ENCODE results near the gene PTGER4.
"Not testable (repeated sequence)": the region's sequence is repeated elsewhere in the genome, so short reads cannot be mapped to it uniquely, and the experiment has no call there.

The PTGER4 gene

DNA sequence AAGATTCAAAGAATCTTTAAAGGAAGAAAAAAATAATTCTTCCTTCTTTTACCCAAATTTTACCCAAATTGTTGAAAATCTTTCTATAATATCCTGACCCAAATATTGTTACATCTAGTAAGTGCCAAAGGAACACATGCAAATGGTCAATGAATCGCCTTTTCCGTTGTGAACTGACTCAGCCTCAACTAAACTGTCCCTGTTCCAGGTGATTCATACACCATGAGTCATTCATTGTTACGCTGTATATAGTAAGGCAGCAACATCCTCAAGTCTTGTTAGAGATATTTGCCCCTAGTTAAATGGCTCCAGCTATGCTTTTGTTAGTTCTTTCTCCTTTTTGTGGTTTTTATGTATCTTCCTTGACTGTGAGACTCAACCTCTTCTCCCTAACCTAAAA lies 9.7 kb downstream of the PTGER4 start:
- DNase-seq (ENCODE audit: low spot score) = no peak

DNA sequence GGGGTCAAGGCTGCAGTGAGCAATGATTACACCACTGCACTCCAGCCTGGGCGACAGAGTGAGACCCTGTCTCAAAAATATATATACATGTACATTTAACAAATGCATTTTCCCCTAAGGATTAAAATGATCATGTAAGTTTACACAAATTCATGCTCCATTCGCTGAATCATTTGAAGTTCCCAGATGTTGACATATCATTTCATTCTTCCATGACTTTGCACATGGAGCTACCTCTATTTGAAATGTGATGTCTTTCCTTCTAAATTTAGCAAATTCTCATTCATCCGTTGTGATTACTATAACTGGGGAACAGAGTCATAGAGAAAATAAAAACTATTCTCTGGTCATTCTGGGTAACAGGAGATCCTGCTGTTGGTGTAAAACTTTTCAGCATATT lies 10.6 kb downstream of the PTGER4 start:
- no peak for DNase-seq (ENCODE audit: low spot score)

GRCh38 chr5:40691894-40692293 lies 12.2 kb downstream of the PTGER4 start:
- DNase-seq (ENCODE audit: low spot score) = no peak

- no peak for DNase-seq (ENCODE audit: low spot score)
Observed at GRCh38 chr5:40694433-40694832, 14.7 kb downstream of the PTGER4 start.

DNA sequence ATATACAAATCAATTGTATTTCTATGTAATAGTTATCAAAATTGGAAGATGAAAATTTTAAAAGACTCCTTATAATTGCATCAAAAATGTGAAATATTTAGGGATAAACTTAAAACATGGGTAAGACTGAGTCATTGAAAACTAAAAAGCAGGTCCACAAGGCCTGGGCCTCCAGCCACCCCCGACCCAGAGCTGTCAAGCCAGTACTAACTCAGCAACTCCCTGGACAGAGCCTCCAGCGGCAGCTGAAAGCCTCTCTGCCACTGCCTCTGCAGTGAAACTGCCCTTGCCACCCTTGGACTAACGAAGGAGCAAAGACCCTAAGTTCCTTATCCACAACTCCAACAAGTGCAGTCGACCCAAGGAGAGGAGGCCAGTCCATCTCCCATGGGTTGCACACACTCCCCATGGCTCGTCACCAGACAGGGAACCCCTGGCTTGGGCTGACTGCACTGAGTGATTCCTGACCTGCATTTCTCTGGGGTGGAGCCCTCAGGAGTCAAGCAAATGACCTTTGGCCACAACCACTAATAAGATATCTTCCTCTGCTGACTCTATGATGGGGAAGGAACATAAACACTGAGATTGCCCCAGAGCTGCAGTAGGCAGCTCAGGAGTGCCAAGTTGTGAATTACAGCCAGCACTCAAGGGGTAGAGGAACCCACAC lies 20.5 kb downstream of the PTGER4 start:
- no peak for DNase-seq (ENCODE audit: low spot score)

DNA sequence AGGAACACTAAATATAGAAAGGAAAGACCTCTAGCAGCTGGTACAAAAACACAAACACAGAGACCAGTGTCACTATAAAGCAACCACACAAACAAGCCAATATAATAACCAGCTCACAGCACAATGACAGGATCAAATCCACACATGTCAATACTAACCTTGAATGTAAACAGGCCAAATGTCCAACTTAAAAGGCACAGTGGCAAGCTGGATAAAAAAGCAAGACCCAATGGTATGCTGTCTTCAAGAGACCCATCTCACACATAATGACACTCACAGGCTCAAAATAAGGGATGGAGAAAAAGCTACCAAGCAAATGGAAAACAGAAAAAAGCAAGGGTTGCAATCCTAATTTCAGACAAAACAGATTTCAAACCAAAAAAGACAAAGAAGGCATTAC lies 22.3 kb downstream of the PTGER4 start:
- DNase-seq (ENCODE audit: low spot score) = not testable (repeated sequence)

- not testable (repeated sequence) for DNase-seq (ENCODE audit: low spot score)
Observed at GRCh38 chr5:40705484-40705883, 25.8 kb downstream of the PTGER4 start.

DNA sequence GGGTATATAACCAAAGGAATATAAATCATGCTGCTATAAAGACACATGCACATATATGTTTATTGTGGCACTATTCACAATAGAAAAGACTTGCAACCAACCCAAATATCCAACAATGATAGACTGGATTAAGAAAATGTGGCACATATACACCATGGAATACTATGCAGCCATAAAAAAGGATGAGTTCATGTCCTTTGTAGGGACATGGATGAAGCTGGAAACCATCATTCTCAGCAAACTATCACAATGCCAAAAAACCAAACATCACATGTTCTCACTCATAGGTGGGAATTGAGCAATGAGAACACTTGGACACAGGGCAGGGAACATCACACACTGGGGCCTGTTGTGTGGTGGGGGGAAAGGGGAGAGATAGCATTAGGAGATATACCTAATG lies 30.9 kb downstream of the PTGER4 start:
- not testable (repeated sequence) for DNase-seq (ENCODE audit: low spot score)

- DNase-seq (ENCODE audit: low spot score) = no peak
Observed at GRCh38 chr5:40714001-40714400, 34.3 kb downstream of the PTGER4 start.

GRCh38 chr5:40716000-40716399 lies 36.3 kb downstream of the PTGER4 start:
- DNase-seq (ENCODE audit: low spot score) = no peak

- DNase-seq (ENCODE audit: low spot score) = no peak
Observed at GRCh38 chr5:40716590-40716989, 36.9 kb downstream of the PTGER4 start.

DNA sequence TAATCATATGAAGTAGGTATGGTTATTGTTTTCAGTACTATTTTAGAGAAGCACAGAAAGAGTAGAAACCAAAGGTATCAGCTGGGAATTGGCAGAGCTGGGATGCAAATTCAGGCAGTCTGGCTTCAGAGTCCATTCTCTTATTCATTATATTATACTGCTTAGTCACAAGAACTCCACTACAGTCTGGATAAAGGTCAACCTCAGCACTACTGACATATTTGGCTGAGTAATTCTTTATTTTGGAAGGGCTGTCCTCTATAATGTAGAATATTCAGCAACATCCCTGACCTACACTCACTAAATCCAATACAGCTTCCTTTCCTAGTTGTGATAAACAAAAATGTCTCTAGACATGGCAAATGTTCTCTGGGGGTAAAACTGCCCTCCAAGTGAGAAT lies 37.6 kb downstream of the PTGER4 start:
- no peak for DNase-seq (ENCODE audit: low spot score)

GRCh38 chr5:40720069-40720468 lies 40.4 kb downstream of the PTGER4 start:
- no peak for DNase-seq (ENCODE audit: low spot score)

DNA sequence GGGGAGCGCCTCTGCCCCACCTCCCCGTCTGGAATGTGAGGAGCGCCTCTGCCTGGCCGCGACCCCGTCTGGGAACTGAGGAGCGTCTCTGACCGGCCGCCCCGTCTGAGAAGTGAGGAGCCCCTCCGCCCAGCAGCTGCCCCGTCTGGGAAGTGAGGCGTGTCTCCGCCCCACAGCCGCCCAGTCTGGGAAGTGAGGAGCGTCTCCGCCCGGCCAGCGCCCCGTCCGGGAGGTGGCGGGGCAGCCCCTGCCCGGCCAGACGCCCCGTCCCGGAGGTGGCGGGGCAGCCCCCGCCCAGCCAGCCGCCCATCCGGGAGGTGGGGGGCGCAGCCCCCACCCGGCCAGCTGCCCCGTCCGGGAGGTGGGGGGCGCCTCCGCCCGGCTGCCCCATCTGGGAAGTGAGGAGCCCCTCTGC lies 42.8 kb downstream of the PTGER4 start:
- DNase-seq (ENCODE audit: low spot score) = not testable (repeated sequence)

GRCh38 chr5:40733434-40733833 lies 53.7 kb downstream of the PTGER4 start:
- DNase-seq (ENCODE audit: low spot score) = no peak

- DNase-seq (ENCODE audit: low spot score) = no peak
Observed at GRCh38 chr5:40733879-40734563, 54.3 kb downstream of the PTGER4 start.

DNA sequence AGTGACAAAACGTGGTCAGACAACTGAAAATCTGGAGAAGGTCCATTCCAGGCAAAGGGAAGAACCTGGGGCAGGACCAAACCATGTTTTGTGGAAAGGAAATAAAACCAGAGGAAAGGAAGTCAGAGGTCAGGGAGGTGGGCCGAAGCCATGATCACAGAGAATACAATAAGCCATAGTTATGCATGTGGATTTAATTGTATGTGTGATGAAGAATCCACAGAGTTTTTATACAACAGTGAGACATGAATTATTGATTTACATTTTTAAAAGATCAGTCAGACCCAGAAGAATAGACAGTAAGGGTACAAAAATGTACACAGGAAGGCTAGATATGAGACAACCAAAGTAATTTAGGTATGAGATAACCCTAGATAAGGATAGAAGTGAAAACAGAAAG lies 55.3 kb downstream of the PTGER4 start:
- DNase-seq (ENCODE audit: low spot score) = no peak

DNA sequence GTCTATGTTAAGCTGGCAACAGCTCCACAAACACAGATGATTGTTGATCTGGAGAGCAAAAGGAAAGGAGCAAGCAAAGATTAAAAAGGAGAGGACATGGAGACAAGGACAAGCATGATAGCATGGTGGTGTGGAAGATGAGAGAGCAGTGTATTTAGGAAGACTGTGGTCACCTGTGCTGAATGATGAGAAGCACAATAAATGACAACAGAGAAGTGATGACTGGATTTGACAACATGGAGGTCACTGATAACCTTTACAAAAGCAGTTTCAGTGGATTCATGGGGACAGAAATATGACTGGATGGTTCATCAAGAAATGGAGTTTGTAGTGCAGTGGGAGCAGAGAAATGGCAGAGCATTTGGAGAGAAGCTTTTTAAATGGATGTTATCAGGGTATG lies 55.9 kb downstream of the PTGER4 start:
- no peak for DNase-seq (ENCODE audit: low spot score)

GRCh38 chr5:40736103-40736875 lies 56.6 kb downstream of the PTGER4 start:
- peak; percentile 58 for DNase-seq (ENCODE audit: low spot score)

GRCh38 chr5:40738502-40738901 lies 58.8 kb downstream of the PTGER4 start:
- no peak for DNase-seq (ENCODE audit: low spot score)

Measured in hematopoietic multipotent progenitor cell treated with erythropoietin and hydrocortisone succinate and interleukin-3 and kit ligand, for 17 days (in vitro differentiated cells).